ENCODE data around the gene ACTL6B. TPM values are rescaled to one million over a fixed set of nuclear protein-coding genes. Genes with fewer than 3 reads are reported as not detected.
A peak's percentile ranks its signal among the peaks of the same experiment; 100 is the strongest.

The ACTL6B gene
- total and polyA plus RNA-seq, 2 donors (not counting 3 experiments of a cell fraction or from before 2014, with no cell fraction given) = not detected

- dilution Hi-C loops (cut with MboI; ENCODE audit: extremely low pct_ligation_motif_present, low sequenced_read_pairs) (no loop called here), intact Hi-C loops (cut with micrococcal nuclease) (loop anchor here (1.0 to 2.0 kb wide), 4 partner anchors 9 to 79 kb away; partner anchors contain the start of genes FBXO24, GNB2, LRCH4 and MOSPD3)
- Histone ChIP-seq H3K27ac (ENCODE audit: insufficient read depth, low read depth, low read length) (no peak overlapping the region), H3K4me1 (ENCODE audit: control insufficient read depth, extremely low read depth, insufficient read depth, low read length) (peaks cover 25% of the 10 kb centered on the region), H2AFZ (ENCODE audit: low read depth, low read length) (peak overlapping the region; percentile 96), H3K4me3 (replicated peaks in 1 of 3; ENCODE audit: insufficient read depth in 1 of 3, low read depth in 1 of 3, low read length in 3 of 3) (peak overlapping the region in 1 of 3 experiments; percentile 28), H3K79me2 (ENCODE audit: control insufficient read depth, insufficient read depth, low read length) (no peaks in the 10 kb centered on the region), H3K9me1 (replicated peaks; ENCODE audit: control insufficient read depth, extremely low read depth, insufficient read depth, low read length) (no peaks in the 10 kb centered on the region), H3K4me2 (ENCODE audit: insufficient read depth, low read length) (peak overlapping the region; percentile 42), H3K9me3 (replicated peaks; ENCODE audit: control insufficient read depth, insufficient read depth, low read length) (no peaks in the 10 kb centered on the region), H3K36me3 (ENCODE audit: control insufficient read depth in 2 of 2, extremely low read depth in 1 of 2, insufficient read depth in 2 of 2, low read length in 2 of 2) (no peaks in the 10 kb centered on the region), H3K27me3 (ENCODE audit: control insufficient read depth in 2 of 2, insufficient read depth in 2 of 2, low read length in 2 of 2) (no peaks in the 10 kb centered on the region), H3K9ac (replicated peaks; ENCODE audit: extremely low read depth, insufficient read depth, low read length) (peak overlapping the region; percentile 16), H4K20me1 (replicated peaks; ENCODE audit: control insufficient read depth, extremely low read depth, insufficient read depth, low read length) (no peaks in the 10 kb centered on the region)
- TF ChIP-seq EZH2 (IDR thresholded peaks at IDR 0.05; ENCODE audit: borderline replicate concordance, low read depth, low read length, severe bottlenecking) = no peak
- no peak for TF ChIP-seq POLR2AphosphoS5 (IDR thresholded peaks at IDR 0.05; ENCODE audit: insufficient read depth, low read depth, low read length)
- TF ChIP-seq GATA2 (IDR thresholded peaks at IDR 0.05; ENCODE audit: insufficient read depth, insufficient read length, low read depth, low read length) = no peak
- TF ChIP-seq POLR2A (IDR thresholded peaks at IDR 0.05; ENCODE audit: low read depth, low read length) = no peak
- TF ChIP-seq, protein P1, sequence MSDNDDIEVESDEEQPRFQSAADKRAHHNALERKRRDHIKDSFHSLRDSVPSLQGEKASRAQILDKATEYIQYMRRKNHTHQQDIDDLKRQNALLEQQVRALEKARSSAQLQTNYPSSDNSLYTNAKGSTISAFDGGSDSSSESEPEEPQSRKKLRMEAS (IDR thresholded peaks at IDR 0.05; ENCODE audit: insufficient read depth, insufficient read length) = no peak
- no peak for TF ChIP-seq MYC (IDR thresholded peaks at IDR 0.05; ENCODE audit: low read depth, low read length)
- TF ChIP-seq FOS (IDR thresholded peaks at IDR 0.05; ENCODE audit: borderline replicate concordance, insufficient read depth, low read length) = no peak
- TF ChIP-seq, protein P2, sequence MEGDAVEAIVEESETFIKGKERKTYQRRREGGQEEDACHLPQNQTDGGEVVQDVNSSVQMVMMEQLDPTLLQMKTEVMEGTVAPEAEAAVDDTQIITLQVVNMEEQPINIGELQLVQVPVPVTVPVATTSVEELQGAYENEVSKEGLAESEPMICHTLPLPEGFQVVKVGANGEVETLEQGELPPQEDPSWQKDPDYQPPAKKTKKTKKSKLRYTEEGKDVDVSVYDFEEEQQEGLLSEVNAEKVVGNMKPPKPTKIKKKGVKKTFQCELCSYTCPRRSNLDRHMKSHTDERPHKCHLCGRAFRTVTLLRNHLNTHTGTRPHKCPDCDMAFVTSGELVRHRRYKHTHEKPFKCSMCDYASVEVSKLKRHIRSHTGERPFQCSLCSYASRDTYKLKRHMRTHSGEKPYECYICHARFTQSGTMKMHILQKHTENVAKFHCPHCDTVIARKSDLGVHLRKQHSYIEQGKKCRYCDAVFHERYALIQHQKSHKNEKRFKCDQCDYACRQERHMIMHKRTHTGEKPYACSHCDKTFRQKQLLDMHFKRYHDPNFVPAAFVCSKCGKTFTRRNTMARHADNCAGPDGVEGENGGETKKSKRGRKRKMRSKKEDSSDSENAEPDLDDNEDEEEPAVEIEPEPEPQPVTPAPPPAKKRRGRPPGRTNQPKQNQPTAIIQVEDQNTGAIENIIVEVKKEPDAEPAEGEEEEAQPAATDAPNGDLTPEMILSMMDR (IDR thresholded peaks at IDR 0.05; ENCODE audit: extremely low read depth in 1 of 2, insufficient read depth in 1 of 2, low read depth in 1 of 2, low read length in 2 of 2) = no peak
- no peak for TF ChIP-seq JUN (IDR thresholded peaks at IDR 0.05; ENCODE audit: borderline replicate concordance, insufficient read depth, insufficient read length, low read depth)
- FAIRE-seq (no peak), DNase-seq (ENCODE audit: low read depth, low spot score) (no peak)
- BruUV-seq (replicated peaks) = no TSS peak
- POLR2A ChIA-PET = no interaction called here
- CTCF ChIA-PET = interaction anchor here (1.1 to 2.8 kb wide), 4 partner anchors 9 to 77 kb away, joined by 3 to 10 read pairs (median 4); partner anchors contain the start of genes FBXO24 and MOSPD3
Measured at GRCh38 chr7:100603726-100604027, 52.6 kb downstream of the ACTL6B start.
